ENCODE measurements around the gene TNFRSF8. TPM values are rescaled to one million over a fixed set of nuclear protein-coding genes. Genes with fewer than 3 reads are reported as not detected.
"Not testable (repeated sequence)": the region's sequence is repeated elsewhere in the genome, so short reads cannot be mapped to it uniquely, and the experiment has no call there.

The TNFRSF8 gene
- total RNA-seq, 1 experiment from 2014 or later = not detected

DNA sequence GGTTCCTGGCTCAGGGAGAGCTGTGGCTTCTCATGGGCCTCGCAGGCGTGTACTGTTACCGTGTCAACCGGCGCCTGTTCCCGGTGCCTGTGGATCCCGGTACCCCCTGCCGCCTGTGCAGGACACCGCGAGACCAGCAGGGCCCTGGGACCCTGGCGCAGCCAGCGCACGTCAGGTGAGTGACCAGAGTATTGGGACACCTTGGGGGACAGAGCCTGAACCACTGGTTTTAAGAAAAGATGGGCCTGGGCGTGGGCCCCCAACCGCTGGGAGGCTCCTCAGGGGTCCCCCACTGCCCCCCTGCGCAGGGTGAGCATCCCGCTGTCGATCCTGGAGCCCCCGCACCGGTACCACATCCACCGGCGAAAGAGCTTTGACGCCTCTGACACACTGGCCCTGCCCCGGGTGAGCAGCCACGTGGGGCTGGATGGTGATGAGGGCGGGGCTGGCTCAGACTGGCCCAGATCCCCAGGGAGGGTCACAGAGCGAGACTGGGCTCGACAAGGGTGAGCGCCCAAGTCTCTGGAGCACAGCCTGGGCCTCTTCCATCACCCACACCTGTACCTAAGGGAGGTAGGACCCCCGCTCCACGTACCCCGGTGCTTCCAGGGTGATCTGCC, 33.3 kb upstream of the TNFRSF8 start:
- Histone ChIP-seq H3K9me3 (ENCODE audit: low read depth, low read length, poor library complexity, severe bottlenecking) (no peaks in the 10 kb centered on the region), H3K27me3 (replicated peaks; ENCODE audit: insufficient read depth, low read depth, low read length, poor library complexity) (no peaks in the 10 kb centered on the region), H3K4me3 (ENCODE audit: low read depth, low read length, poor library complexity, severe bottlenecking) (no peak overlapping the region), H3K27ac (ENCODE audit: low read depth, low read length, poor library complexity, severe bottlenecking) (no peak overlapping the region), H3K4me1 (ENCODE audit: insufficient read depth, low read length, poor library complexity, severe bottlenecking) (no peaks in the 10 kb centered on the region), H3K36me3 (ENCODE audit: insufficient read depth, low read length, poor library complexity, severe bottlenecking) (peaks cover 20% of the 10 kb centered on the region)
- no TSS peak for BruUV-seq (replicated peaks)
- intact Hi-C loops (cut with micrococcal nuclease; ENCODE audit: unreplicated experiment) = no loop called here
- DNase-seq (ENCODE audit: low spot score) = no peak
- TF ChIP-seq, protein P1, sequence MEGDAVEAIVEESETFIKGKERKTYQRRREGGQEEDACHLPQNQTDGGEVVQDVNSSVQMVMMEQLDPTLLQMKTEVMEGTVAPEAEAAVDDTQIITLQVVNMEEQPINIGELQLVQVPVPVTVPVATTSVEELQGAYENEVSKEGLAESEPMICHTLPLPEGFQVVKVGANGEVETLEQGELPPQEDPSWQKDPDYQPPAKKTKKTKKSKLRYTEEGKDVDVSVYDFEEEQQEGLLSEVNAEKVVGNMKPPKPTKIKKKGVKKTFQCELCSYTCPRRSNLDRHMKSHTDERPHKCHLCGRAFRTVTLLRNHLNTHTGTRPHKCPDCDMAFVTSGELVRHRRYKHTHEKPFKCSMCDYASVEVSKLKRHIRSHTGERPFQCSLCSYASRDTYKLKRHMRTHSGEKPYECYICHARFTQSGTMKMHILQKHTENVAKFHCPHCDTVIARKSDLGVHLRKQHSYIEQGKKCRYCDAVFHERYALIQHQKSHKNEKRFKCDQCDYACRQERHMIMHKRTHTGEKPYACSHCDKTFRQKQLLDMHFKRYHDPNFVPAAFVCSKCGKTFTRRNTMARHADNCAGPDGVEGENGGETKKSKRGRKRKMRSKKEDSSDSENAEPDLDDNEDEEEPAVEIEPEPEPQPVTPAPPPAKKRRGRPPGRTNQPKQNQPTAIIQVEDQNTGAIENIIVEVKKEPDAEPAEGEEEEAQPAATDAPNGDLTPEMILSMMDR (conservative IDR thresholded peaks at IDR 0.05; ENCODE audit: low read depth, low read length) = no peak
- no peak for TF ChIP-seq EZH2 (IDR thresholded peaks at IDR 0.05; ENCODE audit: borderline replicate concordance, low read depth, low read length, poor library complexity, severe bottlenecking)
- POLR2A ChIA-PET (ENCODE audit: low non-redundant PET) = no interaction called here
- CTCF ChIA-PET = no interaction called here

DNA sequence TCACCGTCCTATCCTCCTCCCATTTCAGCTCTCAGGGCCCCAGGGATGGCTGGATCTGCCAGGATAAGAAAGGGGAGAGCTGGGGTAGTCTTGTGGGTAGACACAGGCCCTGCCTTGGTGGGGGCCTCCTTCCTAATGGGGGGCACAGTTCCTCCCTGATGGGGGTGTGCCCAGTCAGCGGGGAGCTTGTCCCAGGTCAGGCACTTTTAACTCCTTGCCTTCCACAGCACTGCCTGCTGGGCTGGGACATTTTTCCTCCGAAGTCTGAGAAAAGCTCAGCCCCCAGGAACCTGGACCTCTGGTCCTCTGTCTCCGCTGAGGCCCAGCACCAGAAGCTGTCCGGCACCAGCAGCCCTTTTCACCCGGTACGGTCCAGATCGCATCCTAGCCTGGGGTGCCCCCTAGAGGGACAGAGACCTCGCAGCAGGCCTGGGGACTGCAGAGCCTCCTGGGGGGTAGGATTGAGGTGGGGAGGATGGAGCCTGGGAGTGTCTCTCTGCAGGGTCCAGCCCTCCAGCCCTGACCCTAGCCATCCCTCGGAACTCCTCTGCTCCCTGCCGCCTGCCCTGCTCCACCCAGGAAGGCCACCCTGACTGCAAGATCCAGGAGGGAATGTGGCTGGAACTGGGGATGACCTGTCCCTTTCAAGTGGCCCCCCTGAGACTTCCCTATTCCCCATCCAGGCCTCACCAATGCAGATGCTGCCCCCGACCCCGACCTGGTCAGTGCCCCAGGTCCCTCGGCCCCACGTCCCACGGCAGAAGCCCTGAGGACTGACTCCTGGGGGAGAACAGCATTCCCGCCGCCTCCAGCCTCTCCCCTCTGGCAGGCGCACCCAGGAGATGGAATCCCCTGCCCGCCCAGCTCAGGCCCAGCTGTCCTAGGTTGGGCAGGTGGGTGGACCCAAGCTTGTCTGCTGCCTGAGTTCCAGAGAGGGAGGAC, 31.8 kb upstream of the TNFRSF8 start:
- peaks cover 14% of the 10 kb centered on the region for H3K36me3 ChIP-seq (ENCODE audit: insufficient read depth, low read length, poor library complexity, severe bottlenecking)
- DNase-seq (ENCODE audit: low spot score) = peak; percentile 35
- TF ChIP-seq, protein P1 (conservative IDR thresholded peaks at IDR 0.05; ENCODE audit: low read depth, low read length) = peak; percentile 64
- TF ChIP-seq EZH2 (IDR thresholded peaks at IDR 0.05; ENCODE audit: borderline replicate concordance, low read depth, low read length, poor library complexity, severe bottlenecking) = no peak
- ChIA-PET POLR2A (ENCODE audit: low non-redundant PET) (no interaction called here), CTCF (no interaction called here)
- H3K4me1 ChIP-seq (ENCODE audit: insufficient read depth, low read length, poor library complexity, severe bottlenecking) = no peaks in the 10 kb centered on the region
- no peak overlapping the region for H3K27ac ChIP-seq (ENCODE audit: low read depth, low read length, poor library complexity, severe bottlenecking)
- BruUV-seq (replicated peaks) = no TSS peak
- no peaks in the 10 kb centered on the region for H3K9me3 ChIP-seq (ENCODE audit: low read depth, low read length, poor library complexity, severe bottlenecking)
- intact Hi-C loops (cut with micrococcal nuclease; ENCODE audit: unreplicated experiment) = no loop called here
- no peak overlapping the region for H3K4me3 ChIP-seq (ENCODE audit: low read depth, low read length, poor library complexity, severe bottlenecking)
- no peaks in the 10 kb centered on the region for H3K27me3 ChIP-seq (replicated peaks; ENCODE audit: insufficient read depth, low read depth, low read length, poor library complexity)

DNA sequence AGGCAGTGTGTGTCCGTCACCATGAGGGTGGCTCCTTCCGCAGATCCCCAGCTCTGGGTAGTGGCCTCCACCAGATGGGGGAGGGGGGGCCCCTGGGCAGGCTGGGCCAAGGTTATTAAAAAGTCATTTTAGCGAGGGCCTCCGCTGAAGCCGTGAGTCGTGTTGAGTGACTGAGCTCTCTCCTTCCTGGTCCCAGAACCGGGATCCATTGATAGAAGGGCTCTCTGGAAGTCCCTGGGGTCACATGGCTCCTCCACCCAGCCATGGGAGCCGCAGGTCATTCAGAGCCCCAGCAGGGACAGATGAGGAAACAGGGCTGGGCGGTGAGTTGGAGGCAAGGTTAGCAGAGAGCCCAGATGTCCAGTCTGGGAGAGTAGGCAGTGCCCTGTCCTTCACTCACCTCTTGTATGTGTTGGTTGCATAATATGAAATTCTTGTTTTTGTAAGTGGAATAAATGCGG, 30.9 kb upstream of the TNFRSF8 start:
- Histone ChIP-seq H3K4me3 (ENCODE audit: low read depth, low read length, poor library complexity, severe bottlenecking) (no peak overlapping the region), H3K27me3 (replicated peaks; ENCODE audit: insufficient read depth, low read depth, low read length, poor library complexity) (no peaks in the 10 kb centered on the region), H3K4me1 (ENCODE audit: insufficient read depth, low read length, poor library complexity, severe bottlenecking) (no peaks in the 10 kb centered on the region), H3K27ac (ENCODE audit: low read depth, low read length, poor library complexity, severe bottlenecking) (no peak overlapping the region), H3K9me3 (ENCODE audit: low read depth, low read length, poor library complexity, severe bottlenecking) (no peaks in the 10 kb centered on the region), H3K36me3 (ENCODE audit: insufficient read depth, low read length, poor library complexity, severe bottlenecking) (peaks cover 11% of the 10 kb centered on the region)
- ChIA-PET CTCF (no interaction called here), POLR2A (ENCODE audit: low non-redundant PET) (no interaction called here)
- intact Hi-C loops (cut with micrococcal nuclease; ENCODE audit: unreplicated experiment) = no loop called here
- no TSS peak for BruUV-seq (replicated peaks)
- TF ChIP-seq, protein P1 (conservative IDR thresholded peaks at IDR 0.05; ENCODE audit: low read depth, low read length) = no peak
- no peak for TF ChIP-seq EZH2 (IDR thresholded peaks at IDR 0.05; ENCODE audit: borderline replicate concordance, low read depth, low read length, poor library complexity, severe bottlenecking)
- DNase-seq (ENCODE audit: low spot score) = no peak

DNA sequence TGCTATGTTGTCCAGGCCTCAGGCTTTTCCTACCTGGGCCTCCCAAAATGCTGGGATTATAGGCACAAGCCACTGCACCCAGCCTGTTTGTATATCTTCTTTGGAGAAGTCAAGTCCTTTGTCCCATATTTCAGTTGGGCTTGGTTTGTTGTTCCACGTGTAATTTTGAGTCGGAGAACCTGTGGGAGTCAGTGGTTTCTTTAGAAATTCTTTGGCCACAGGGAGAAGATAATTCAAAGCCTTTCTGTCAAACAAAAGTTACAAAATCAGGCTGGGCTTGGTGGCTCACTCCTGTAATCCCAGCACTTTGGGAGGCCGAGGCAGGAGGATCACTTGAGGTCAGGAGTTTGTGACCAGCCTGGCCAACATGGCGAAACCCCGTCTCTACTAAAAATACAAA, 29.7 kb upstream of the TNFRSF8 start:
- DNase-seq (ENCODE audit: low spot score); H3K4me1 ChIP-seq (ENCODE audit: insufficient read depth, low read length, poor library complexity, severe bottlenecking); POLR2A ChIA-PET (ENCODE audit: low non-redundant PET); H3K4me3 ChIP-seq (ENCODE audit: low read depth, low read length, poor library complexity, severe bottlenecking); H3K9me3 ChIP-seq (ENCODE audit: low read depth, low read length, poor library complexity, severe bottlenecking); intact Hi-C loops (cut with micrococcal nuclease; ENCODE audit: unreplicated experiment); H3K27me3 ChIP-seq (replicated peaks; ENCODE audit: insufficient read depth, low read depth, low read length, poor library complexity); CTCF ChIA-PET; H3K27ac ChIP-seq (ENCODE audit: low read depth, low read length, poor library complexity, severe bottlenecking); BruUV-seq (replicated peaks): not testable (repeated sequence)
- H3K36me3 ChIP-seq (ENCODE audit: insufficient read depth, low read length, poor library complexity, severe bottlenecking) = peaks cover 11% of the 10 kb centered on the region
